GM21515 (cell line): ENCODE data around the gene ASCC1.

ENCODE experiments used
- ATAC-seq: cut with Tn5 transposase; IDR thresholded peaks from one replicate; pipeline ENCODE4 v1.9.1; 2021; ENCODE audit not compliant: unreplicated experiment

ASCC1 gene

DNA sequence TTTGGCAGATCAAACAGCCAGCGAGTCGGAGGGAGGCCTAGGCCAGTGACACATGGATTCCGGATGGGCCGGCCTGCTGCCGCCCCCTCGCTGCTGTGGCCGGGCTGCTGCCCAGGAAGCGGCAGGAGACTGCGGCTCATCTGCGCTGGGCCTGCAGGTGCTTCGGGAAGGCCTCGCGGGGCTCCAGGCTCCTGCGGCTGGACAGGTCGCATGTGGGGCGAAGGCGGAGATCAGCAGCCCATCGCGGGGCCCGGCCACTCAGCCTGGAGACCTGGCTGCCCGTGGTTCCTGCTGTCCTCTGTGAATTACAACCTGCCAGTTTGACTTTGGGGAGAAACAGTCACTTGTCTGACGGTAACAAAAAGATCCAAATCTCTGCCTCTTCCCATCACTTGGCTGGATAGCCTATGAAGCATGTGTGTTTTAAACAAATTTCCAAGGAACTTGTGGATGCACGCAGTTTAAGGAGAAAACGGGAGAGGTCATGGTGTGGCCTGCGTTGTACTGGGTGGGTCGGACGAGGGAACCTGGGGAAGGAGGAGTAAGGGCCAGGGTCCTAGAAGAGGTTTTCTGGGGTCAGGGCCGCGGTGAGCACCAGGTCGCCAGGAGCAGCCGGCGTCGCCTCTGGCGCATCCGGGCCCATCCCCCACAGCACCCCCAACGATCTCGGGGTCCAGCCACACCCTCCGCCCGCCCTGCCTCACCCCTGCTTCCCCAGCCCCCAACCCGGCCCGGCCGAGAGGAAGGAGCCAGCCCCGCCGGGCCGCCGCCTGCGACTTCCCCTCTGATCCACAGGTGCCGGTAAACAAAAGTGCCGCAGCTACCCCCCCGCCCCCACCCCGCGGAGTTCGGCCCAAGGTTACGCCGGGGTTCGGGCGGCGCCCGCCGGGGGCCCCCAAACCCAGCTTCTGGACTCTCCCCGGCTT, 129.3 kb downstream of the ASCC1 start:
- no peak for ATAC-seq

DNA sequence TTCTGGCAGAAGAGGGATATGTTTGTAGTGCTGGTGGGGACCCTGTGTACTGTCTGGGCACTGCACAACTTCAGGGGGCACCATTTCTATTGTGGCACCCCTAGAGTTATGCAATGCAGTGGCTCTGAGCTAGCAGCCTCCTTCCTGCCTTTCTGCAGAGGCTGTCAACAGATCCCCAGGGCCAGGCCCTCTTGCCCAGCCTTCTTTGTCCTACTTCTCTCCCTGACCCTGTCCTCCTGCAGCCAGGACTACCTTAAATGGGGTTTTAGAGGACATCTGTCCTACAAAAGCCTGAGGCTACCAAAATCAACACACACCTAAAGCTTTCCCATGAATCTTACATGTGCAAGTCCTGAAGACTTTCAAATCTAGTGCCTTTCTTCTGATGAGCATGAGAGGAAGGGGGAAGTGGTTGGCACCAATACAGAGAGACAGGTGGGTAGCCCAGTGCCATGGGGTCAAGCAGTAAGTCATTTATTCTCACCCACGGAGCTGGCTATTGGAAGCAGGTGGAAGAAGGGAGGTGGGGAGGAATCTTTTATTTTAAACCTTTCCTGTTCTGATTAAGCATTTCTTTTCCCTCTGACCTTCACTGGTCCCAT, 130.1 kb downstream of the ASCC1 start:
- ATAC-seq: no peak

DNA sequence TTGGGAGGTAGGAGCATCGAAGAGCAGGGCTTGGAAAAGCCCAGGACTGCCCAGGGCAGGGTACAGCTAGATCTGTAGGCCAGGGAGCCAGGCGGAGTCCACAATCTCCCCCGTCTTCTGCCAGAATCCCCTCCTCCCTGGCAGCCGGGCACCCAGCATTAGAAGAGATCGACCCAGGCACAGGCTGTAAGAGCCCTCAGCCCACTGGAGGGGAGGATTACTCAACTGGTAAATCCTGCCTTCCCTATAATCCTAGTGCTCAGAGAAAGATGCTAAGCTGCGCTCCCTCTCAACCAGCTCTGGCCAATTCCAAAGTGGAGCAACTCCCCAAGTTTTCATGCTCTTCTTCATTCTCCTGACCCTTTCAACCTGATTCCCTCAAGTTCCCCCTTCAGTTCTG, 130.9 kb downstream of the ASCC1 start:
- ATAC-seq: no peak

DNA sequence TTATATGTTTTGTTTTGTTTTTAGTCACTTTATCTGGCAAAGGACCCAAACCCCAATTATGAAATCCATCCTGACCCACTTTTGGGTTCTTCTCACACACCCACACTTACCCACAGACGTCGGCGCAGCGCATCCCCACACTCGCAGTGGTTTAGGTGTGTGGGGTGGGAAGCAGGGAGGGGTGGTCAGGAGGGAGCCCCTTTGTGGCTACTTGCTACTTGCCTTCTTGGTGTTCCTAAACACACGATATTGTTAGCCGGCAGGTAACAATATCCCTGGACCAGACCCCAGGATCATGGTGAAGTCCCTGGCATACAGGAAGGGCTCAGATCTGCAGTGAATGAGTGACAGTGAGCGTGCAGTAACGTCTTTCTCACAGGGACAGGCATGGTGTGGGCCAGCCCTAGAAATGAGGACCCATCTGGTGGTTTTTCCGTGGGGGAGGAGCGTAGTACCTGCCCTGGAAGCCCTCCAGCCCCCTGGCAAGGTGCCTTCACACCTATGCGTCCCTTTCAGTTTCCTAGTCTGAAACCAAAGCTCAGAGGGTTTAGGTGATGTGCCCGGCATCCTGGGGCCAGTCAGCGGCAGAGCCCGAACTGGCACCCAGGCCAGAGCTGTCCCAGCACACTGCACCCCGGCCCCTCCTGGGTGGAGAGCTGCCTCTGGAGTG, 132.2 kb downstream of the ASCC1 start:
- ATAC-seq: no peak

DNA sequence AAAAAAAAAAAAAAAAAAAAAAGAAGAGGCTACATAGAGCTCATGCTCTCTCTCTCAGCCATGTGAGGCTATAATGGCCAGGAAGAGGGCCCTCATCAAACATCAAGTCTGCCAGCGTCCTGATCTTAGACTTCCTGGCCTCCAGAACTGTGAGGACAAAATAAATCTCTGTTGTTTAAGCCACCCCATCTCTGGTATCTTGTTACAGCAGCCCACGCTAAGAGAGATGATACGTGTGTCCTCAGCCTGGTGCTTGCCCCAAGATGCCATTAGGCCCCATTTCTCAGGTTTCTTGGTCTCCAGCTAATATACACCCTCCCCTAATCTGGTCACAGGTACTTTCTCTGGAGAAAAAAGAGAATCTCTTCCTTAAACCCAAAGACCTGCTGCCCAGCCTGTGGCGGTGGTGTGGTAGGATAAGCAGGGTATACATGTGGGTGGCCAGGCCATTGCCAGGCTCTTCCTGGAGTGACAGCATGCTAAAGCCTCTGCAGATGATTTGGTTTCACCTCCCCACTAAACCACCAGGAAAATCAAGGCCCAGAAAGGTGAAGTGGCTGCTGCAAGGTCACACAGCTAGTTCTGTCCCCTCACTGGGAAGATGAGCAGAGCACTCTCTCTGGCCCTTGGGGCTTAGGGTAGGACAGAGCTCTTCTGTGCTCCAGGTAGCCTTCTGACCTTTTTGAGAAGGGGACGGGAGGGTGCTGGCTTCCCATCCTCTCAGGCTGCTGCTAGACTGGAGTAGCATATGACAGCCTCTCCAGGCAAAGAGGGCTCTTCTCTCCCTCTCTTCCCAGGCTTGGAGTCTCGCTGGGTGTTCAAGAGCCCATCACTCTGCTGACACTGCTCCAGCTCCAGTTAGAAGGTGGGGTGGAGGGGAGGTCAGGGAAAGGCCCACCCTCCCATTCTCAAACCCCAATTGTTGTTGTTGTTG, 133.0 kb downstream of the ASCC1 start:
- no peak for ATAC-seq

DNA sequence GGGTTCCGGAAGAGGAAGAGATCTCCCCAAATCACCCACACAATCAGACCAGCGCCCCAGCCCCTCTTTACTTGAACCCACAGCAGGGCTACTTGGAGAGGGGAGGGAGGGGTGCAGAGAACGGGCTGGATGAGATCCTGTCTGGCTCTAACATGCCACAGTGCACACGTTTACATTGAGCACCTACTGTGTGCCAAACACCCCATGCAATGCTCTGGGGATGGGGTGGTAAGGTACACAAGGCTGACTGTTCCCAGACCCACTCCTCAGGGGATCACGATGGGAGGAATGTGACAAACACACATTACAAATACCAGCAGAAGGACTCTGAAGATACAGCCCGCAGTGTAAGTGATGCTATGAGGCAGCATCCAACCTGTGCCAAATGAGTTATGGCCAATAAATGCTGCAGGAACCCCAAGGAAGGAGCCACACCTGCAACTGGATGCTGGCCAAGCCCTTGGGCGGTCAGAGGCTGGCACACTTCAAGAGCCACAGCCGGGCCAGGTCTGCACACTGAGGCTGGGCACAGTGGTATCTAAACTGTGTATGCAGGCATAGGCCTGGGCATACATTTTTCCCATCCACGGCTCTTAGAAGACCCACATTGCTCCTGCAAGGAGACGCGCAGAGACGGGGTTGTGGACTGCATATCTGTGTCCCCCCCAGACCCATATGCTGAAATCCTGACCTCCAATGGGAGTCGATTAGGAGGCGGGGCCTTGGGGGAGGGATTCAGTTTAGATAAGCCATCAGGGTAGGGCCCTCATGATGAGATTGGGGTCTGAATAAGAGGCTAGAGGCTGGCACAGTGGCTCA, 134.1 kb downstream of the ASCC1 start:
- no peak for ATAC-seq

DNA sequence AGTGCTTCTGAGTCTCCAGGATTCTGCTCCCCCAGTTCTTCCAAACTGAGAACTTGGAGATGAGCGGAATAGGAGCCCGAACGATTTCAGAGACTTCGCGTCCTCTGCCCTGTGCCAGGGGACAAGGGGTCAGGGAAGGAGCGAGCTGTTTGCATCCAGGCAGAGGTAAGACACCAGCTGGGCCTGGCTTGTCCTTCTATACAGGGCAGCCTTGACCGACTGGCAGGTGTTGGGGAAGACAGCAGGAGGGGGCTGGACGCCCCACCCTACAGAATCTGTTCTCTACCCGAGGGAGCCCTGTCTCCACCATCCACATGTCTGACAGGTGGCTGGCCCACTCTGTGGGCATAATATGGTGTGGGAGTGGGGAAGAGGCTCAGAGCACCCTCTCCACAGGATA, 134.9 kb downstream of the ASCC1 start:
- no peak for ATAC-seq

DNA sequence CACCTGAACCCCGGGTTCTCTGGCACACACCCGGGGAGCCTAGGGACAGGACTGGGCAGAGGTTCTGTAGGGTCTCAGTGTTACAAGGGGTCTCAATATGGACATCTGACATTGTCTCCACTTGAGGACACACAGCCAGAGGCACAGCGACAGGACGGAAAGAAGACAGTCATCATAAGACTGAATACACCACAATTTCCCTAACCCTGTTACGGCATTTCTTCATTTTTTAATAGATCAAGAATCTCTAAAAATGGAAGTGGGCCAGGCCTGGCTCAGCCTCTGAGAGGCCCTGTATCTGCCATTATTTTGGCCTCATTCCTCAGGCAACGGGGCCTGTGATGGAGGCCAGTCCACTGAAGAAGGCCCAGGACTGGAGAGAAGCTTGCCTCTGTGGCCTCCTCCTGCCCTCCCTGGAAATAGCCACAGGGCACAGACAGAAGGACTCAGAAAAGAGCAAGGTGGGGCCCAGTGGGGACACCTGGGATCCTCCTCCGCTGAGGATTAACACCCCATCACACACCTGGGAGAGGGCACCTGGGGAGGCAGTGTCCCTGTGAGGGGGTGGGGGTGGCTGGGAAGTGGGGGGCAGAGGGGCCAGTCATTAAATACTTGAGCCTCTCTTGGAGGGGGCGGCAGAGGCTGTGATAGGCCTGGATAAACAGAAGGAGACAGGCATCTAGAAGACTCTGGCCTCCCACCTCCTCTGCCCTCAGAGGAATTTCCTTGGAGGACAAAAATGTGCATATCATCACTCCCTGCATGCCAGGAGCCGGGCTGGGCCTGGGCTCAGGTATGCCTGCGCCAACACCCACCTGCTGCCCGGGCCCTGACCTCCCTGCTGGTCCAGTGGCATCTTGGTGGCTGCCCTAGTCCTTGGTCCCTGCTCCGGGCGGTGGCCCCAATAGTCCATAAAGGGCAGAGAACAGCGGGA, 135.8 kb downstream of the ASCC1 start:
- ATAC-seq: no peak

DNA sequence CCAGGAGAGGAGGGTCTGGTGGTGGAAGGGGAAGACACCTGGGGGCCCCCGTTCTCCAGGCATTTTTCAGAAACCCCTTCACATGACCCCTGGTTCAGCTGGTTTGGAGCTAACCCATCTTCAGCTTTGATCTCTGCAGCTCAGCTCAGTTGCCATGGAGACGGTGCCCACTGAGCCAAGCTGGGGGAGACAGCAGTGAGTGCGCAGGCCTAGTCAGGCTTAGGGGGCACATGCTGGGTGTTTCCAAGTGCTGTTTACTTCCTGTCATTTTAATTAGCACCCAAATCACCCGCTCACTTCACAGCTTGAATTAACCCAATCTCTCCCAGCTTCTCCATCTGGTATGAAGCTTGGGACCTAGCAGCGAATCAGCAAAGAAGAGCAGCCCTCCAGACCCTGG, 136.7 kb downstream of the ASCC1 start:
- ATAC-seq: no peak

DNA sequence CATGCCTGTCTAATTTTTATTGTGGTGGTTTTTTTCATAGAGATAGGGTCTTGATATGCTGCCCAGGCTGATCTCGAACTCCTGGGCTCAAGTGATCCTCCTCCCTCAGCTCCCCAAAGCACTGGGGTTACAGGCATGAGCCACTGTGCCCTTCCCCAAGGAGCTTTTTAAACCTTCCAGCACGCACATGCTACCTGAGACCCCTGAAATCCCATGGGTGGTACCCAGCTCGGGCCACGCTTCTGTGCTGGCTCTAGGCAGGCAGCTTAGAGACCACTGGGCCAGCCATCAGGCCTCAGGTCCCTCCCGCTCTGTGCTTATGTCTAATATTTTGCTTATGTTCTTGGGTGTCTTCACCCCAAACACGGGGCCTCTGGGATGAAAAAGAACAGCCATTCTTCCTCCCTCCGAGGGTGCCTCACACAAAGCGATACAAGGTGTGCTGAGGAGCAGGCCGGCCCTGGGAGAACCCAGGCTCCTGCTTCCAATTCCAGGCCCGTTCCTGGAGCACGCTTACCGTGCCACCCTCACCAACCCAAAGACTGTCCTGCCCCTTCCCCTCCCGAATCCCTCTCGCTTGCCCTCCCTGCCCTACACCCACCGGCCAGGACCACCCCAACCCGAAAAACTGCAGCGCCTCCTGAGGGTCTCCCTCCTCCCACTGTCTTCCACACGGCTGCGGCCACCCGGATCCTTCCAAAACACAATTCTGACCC, 138.6 kb downstream of the ASCC1 start:
- no peak for ATAC-seq

DNA sequence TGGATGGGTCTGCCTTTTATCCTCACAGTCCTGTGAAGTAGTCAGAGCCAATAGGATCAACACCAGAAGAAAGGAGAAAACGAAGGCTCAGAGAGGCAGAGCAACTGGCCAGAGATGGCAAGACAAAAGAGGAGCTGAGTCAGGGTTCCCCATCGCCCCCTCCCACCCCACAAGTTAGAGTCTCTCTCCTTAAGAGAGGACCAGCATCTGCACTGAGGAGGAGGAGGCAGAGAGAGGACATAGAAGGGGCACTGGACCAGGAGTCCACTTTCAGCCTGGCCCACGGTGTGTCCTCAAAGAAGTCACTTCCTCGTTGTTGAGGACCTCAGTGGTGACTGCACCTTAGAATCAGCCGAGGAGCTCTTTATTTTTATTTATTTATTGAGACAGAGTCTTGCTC, 139.3 kb downstream of the ASCC1 start:
- no peak for ATAC-seq

DNA sequence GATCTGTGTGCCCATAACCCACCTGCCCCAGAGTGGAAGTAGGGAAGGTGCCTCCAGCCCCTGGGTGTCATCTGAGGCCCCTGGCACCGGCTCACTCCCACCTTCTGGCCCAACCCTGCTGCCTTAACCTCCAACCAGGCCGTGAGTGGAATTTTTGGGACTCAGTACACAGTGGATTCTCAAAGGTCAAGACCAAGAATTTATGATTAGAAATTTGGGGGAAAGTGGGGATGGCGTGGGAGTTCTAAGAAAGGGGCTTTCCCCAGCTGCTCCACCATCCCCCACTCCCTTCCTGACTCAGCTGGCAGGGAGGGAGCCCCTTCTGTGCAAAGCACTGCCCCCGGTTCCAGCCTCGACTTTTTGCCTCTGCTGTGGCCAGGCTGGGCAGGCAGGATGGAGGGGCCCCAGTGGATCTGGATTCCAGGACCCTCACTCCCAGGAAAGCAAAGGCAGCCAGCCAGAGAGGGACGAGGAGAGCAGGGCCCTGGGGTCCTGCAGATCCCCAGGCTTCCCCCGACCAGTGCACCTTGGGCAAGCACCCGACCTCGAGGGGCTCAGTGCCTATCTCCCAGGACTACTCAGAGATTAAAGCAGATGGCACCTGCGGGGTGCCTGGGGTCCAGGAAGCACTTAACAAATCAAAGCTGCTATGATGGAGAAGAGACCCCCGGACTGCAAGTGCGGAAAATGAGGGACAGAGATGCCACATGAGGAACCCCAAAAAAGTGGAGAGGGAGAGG, 140.5 kb downstream of the ASCC1 start:
- no peak for ATAC-seq

DNA sequence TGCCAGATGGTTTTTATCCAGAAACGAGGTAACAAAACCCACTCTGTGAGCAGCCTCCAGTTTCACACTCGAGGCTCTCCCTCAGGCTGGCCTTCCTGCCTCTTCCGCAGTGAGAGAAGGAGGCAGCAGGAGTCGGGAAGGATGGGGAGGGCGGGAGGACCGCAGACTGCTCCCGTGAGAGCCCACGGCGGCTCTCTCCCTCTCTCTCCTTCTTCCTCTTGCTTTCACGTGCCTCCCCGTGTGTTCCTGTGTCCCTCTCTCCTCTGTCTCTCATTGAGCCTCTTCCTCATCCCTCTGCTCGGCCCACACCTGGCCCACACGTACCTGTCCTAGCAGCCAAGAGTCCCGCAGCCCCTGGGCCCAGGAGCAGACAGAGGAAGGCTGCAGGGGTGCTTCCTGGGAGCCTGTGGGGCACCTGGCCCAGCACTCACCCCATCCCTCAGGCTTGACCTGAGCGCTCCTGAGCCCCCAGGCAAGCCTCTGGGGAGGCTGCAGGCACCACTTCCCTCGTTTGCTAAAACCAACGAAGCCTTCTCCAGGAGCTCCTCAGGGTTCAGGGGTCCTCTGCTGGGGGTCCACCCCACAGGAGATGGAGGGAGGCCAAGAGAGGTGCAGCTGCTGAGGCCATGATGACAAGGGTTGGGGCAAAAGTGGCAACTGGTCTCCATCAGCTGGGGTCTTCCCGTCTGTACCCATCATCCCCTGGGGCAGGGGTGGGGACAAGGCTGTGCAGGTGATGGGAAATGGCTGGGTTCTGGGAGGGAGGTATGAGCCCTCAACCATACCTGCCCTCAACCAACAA, 141.3 kb downstream of the ASCC1 start:
- ATAC-seq: no peak

DNA sequence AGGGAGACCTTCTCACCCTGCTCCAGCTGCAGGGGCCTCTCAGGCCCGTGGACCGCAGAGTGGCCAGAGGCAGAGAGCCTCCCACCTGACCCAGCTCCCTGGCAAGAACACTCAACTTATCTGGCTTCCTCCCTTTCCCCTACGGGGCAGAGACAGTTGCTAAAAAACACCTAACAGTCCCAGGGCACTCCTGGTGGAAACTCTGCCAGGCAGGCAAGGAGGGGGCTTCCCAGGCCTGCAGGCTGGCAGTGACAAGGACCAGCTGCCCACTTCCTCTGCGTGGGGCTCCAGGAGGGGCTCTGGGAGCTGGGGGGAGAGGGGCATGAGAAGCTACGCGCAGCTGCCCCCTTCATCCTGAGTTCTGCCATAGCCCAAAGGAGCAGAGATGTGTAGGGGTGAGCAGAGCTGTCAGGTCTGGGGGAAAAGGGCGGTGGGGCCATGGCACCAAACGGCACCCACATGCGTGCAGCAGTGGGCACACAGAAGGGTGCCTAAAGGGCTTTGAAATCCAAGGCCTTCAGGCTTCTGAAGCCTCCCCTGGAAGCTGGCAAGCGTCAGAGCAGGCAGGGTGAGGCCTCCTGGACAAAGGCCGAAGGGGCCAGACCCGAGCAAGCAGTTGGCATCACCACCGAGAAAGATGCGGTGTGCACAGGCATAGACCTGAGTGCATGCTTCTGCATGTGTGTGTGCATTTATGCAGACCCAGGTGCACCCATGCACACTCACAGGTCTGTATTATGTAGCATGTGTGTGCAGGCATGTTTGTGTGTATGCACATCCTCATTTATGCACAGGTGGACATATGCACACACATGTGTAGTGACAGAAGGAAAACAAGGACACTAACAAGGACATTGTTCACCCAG, 142.1 kb downstream of the ASCC1 start:
- no peak for ATAC-seq

DNA sequence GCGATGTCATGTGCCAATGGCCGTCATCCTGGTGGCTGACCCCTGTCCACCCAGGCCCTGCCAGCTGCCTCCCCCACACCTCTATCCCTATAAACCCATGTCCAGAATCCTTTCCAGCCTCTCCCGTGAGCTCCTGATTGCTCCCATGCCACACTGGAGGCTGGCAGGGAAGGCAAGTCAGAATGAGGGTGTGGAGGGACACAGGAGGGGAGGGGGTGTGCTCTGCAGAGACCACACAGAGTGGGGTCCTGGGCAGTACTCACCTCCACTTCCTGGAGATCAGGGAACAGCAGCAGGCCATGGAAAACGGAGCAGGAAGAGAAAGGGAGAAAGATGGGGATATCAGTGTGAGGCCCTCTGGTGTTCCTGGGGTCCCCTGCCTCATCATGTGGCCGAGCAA, 143.4 kb downstream of the ASCC1 start:
- ATAC-seq: no peak

DNA sequence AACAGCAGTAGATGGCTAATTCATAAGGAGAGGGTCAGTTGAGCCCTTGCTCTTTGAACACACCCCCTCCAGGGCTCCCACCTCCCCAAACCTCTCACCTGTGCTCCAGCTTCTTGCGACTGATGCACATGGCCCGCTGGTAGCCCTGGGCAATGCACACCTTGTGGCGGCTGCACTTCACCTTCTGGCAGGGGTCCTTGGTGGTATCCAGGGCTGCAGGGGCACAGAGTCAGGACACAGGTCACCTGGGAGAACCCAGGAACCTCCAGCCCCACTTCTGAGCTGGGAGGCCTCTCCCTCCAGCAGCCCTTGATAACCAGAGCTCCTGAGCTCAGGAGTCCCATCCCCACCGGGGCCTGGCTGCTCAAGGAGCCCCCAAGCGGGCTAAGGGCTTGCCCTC, 144.0 kb downstream of the ASCC1 start:
- no peak for ATAC-seq
